Colonic mucosa (tissue), 4 donors: ENCODE measurements around the gene ACER2. TPM values are rescaled to one million over a fixed set of nuclear protein-coding genes. Genes with fewer than 3 reads are reported as not detected.
A peak's percentile ranks its signal among the peaks of the same experiment; 100 is the strongest.
"Not testable (repeated sequence)": the region's sequence is repeated elsewhere in the genome, so short reads cannot be mapped to it uniquely, and the experiment has no call there.

Source experiments
- DNase-seq: peaks from one replicate; pipeline ENCODE4 v3.0.0-alpha.2; 2020
- H3K27ac ChIP-seq: fragments of 200-600 bp; one replicate; pipeline ENCODE4 v1.8.0; 2021
- H3K27me3 ChIP-seq: fragments of 200-600 bp; one replicate; pipeline ENCODE4 v1.8.0; 2021
- H3K36me3 ChIP-seq: fragments of 200-600 bp; one replicate; pipeline ENCODE4 v1.8.0; 2021
- H3K4me1 ChIP-seq: fragments of 200-600 bp; one replicate; pipeline ENCODE4 v1.8.0; 2021; ENCODE audit warnings: mild to moderate bottlenecking
- H3K4me3 ChIP-seq: fragments of 200-600 bp; one replicate; pipeline ENCODE4 v1.8.0; 2021
- H3K9ac ChIP-seq, 2 donors: one replicate each; pipeline ENCODE4 v1.7.0; 2013; ENCODE audit warnings: control low read depth in 2 of 2, low read depth in 2 of 2, low read length in 2 of 2
- H3K9me3 ChIP-seq: fragments of 200-600 bp; one replicate; pipeline ENCODE4 v1.8.0; 2021
- intact Hi-C: fragments of 100-400 bp; cut with DNase I; formaldehyde crosslinking; loops from one replicate; pipeline ENCODE4 v1.14.1; 2022
- total RNA-seq, 2 donors: library from RNA; stranded (reverse); fragmentation: NEBNext Ultra II Directional in 1 of 2; extraction: Animal tissue kit (Norgen Biotek cat#: 25700) in 1 of 2; gene quantifications; one replicate each; pipeline ENCODE4 v1.2.1, GENCODE V29; 2021
- TF ChIP-seq, protein P1 (sequence below): fragments of 200-600 bp; IDR thresholded peaks from one replicate; pipeline ENCODE4 v1.8.0; 2022; ENCODE audit warnings: antibody characterized with exemption, mild to moderate bottlenecking
- donor health status: healthy.
- donor health status: DM: no; HTN: no; CAD: no.
- donor health status: DM: no; HTN: no; CAD: no.

ACER2 gene
- total RNA-seq, 2 donors from 2014 or later, result 10.6 to 11.9 TPM

DNA sequence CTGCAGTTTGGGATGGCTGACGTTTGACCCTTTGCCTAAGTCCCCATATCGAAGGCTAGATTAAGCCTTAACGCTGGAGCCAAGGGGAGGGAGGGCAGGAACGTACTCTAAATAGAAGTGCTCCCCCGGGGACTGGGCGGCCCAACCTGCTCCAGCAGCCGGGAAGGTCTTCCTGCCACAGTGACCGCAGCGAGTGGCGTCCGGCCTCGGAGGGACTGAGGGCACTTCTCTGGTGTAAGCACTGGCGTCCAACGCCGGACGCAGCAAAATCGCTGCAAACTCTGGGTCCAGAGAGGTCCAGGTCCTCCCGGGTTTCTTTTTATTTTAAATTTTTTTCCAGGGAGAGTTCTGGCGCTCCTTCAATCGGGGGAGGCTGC, 505 bp upstream of the ACER2 start:
- H3K27ac ChIP-seq, result peak overlapping the region; percentile 31
- intact Hi-C loops, result no loop called here
- no peaks in the 10 kb centered on the region for H3K27me3 ChIP-seq
- no peaks in the 10 kb centered on the region for H3K9me3 ChIP-seq
- no peaks in the 10 kb centered on the region for H3K36me3 ChIP-seq
- DNase-seq, result no peak
- peak overlapping the region; percentile 85 for H3K4me3 ChIP-seq
- peak overlapping the region; percentile 29 to 84 for H3K9ac ChIP-seq
- H3K4me1 ChIP-seq, result no peaks in the 10 kb centered on the region
- TF ChIP-seq, protein P1, sequence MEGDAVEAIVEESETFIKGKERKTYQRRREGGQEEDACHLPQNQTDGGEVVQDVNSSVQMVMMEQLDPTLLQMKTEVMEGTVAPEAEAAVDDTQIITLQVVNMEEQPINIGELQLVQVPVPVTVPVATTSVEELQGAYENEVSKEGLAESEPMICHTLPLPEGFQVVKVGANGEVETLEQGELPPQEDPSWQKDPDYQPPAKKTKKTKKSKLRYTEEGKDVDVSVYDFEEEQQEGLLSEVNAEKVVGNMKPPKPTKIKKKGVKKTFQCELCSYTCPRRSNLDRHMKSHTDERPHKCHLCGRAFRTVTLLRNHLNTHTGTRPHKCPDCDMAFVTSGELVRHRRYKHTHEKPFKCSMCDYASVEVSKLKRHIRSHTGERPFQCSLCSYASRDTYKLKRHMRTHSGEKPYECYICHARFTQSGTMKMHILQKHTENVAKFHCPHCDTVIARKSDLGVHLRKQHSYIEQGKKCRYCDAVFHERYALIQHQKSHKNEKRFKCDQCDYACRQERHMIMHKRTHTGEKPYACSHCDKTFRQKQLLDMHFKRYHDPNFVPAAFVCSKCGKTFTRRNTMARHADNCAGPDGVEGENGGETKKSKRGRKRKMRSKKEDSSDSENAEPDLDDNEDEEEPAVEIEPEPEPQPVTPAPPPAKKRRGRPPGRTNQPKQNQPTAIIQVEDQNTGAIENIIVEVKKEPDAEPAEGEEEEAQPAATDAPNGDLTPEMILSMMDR, result no peak

DNA sequence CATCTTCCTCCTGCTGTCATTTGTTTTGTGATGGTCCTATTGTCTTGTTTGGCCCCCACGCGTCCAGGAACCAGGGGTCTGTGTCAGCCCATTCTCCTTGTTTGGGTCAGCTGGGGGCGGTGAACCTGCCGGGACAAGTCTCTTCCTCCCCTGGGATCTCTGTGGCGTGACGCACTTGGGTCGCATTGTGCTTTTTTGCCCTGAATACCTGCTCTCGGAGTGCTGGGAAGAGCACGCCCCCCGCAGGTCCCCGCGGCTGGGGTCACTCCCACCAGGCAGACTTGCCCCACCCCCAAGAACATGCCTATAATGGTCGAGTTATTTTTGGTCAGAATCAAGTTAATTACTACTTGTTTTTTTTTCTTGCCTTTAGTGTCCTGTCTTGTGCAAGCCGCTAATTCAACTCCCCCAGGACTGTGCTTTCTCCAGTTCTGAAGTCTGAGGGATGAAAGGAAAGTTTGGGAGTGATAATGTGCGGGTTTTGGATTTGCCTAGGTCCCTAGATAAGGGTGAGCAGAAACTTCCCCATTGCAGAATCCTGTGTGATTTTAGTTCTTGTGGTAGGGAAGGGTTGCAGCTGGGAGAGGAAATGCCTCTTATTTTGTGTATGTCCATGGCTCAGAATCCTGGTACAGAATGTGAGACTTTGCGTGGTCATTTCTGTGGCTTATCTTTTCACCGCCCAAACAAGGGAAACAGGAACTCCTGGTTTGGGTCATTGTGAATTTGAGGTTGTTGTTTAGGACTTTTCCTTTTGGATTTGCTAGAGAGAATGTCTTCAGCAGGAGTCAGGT, 789 bp downstream of the ACER2 start:
- DNase-seq, result peak; percentile 44
- H3K9me3 ChIP-seq, result no peaks in the 10 kb centered on the region
- no peaks in the 10 kb centered on the region for H3K4me1 ChIP-seq
- H3K9ac ChIP-seq, result peak overlapping the region; percentile 84
- TF ChIP-seq, protein P1, result no peak
- H3K4me3 ChIP-seq, result peak overlapping the region; percentile 85
- no peaks in the 10 kb centered on the region for H3K27me3 ChIP-seq
- no peaks in the 10 kb centered on the region for H3K36me3 ChIP-seq
- intact Hi-C loops, result no loop called here
- peak overlapping the region; percentile 31 for H3K27ac ChIP-seq

- Histone ChIP-seq H3K9ac (peak overlapping the region in 1 of 2 donors; percentile 84), H3K4me1 (no peaks in the 10 kb centered on the region), H3K36me3 (no peaks in the 10 kb centered on the region), H3K27ac (no peak overlapping the region), H3K27me3 (no peaks in the 10 kb centered on the region), H3K4me3 (no peak overlapping the region), H3K9me3 (no peaks in the 10 kb centered on the region)
- TF ChIP-seq, protein P1, result no peak
- DNase-seq, result no peak
- intact Hi-C loops, result no loop called here
Observed at GRCh38 chr9:19410195-19410503, 1.3 kb downstream of the ACER2 start.

DNA sequence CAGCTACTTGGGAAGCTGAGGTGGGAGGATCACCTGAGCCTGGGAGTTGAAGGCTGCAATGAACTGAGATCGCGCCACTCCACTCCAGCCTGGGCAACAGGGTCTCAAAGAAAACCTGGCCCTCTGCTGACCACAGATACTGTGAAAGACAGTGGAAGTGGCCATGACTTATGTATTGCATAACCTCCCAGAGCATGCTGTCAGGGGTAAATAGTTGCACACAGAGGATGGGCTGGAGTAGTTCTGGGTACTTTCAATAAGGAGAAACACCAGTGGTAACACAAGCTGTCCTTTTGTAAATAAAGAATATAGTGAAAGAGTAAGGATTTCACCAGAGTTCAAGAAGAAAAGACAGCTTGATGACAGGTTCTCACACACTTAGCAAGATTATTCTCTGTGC, 1.8 kb downstream of the ACER2 start:
- Histone ChIP-seq H3K4me3 (no peak overlapping the region), H3K4me1 (no peaks in the 10 kb centered on the region), H3K27ac (no peak overlapping the region), H3K9me3 (no peaks in the 10 kb centered on the region), H3K9ac (no peak overlapping the region), H3K36me3 (no peaks in the 10 kb centered on the region), H3K27me3 (no peaks in the 10 kb centered on the region)
- intact Hi-C loops, result no loop called here
- no peak for DNase-seq
- TF ChIP-seq, protein P1, result no peak

GRCh38 chr9:19411316-19411715, 2.5 kb downstream of the ACER2 start:
- no peak overlapping the region for H3K4me3 ChIP-seq
- TF ChIP-seq, protein P1, result no peak

DNA sequence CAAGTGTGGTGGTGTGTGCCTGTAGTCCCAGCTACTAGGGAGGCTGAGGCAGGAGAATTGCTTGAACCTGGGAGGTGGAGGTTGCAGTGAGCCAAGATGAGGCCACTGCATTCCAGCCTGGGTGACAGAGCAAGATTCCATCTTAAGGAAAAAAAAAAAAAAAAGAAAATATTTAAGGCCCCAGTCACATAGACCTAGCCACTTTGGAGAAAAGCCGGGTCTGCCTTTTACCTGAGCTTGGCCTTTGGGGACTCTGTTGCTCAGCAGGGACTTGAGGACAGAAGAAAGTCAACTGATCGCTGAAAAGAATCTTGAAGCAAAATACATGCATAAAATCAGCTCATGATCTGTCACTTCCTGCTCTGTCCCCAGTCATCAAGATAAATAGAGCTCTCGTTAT, 4.6 kb downstream of the ACER2 start:
- H3K27ac ChIP-seq, H3K9ac ChIP-seq, intact Hi-C loops, H3K36me3 ChIP-seq, H3K9me3 ChIP-seq, H3K4me3 ChIP-seq, H3K4me1 ChIP-seq, H3K27me3 ChIP-seq, DNase-seq: not testable (repeated sequence)

More at GRCh38 chr9:19411316-19411715, 2.5 kb downstream of the ACER2 start:
- intact Hi-C loops, result no loop called here
- H3K27me3 ChIP-seq, result no peaks in the 10 kb centered on the region
- no peaks in the 10 kb centered on the region for H3K4me1 ChIP-seq
- no peaks in the 10 kb centered on the region for H3K9me3 ChIP-seq
- DNase-seq, result no peak
- H3K36me3 ChIP-seq, result no peaks in the 10 kb centered on the region
- H3K9ac ChIP-seq, result no peak overlapping the region
- H3K27ac ChIP-seq, result no peak overlapping the region
